ENCODE results near the gene GLRX. TPM values are rescaled to one million over a fixed set of nuclear protein-coding genes. Genes with fewer than 3 reads are reported as not detected.

Gene GLRX
- total RNA-seq, 1 donor from 2014 or later: 60.2 TPM

DNA sequence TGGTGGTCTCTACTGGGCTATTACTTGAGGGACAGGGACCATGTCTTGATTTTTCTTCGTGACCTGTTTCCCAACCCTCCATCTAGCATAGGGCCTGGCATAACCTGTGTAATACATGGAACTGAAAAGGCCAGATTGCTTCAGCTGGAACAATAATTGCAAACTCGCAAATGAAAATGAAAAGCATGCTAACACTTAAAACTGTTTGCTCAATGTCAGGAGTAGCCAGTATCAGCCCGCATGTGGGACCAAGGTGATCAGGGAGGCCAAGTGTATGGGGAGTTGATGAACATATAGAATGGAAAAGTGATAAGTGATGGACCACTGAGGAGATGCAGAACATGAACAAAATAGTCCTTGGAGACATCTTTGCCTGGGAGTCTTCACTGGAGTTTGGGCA, 25.2 kb downstream of the GLRX start:
- no peaks in the 10 kb centered on the region for H3K27me3 Mint-ChIP-seq
- intact Hi-C loops (cut with micrococcal nuclease): no loop called here
- no peaks in the 10 kb centered on the region for H3K4me1 Mint-ChIP-seq
- no peak overlapping the region for H3K27ac Mint-ChIP-seq
- H3K4me3 Mint-ChIP-seq: no peak overlapping the region
- H3K9me3 Mint-ChIP-seq: no peaks in the 10 kb centered on the region
- ATAC-seq (ENCODE audit: low read depth) (no peak), DNase-seq (no peak)
- H3K36me3 Mint-ChIP-seq (ENCODE audit: low read depth): no peaks in the 10 kb centered on the region
- TF ChIP-seq, protein P1, sequence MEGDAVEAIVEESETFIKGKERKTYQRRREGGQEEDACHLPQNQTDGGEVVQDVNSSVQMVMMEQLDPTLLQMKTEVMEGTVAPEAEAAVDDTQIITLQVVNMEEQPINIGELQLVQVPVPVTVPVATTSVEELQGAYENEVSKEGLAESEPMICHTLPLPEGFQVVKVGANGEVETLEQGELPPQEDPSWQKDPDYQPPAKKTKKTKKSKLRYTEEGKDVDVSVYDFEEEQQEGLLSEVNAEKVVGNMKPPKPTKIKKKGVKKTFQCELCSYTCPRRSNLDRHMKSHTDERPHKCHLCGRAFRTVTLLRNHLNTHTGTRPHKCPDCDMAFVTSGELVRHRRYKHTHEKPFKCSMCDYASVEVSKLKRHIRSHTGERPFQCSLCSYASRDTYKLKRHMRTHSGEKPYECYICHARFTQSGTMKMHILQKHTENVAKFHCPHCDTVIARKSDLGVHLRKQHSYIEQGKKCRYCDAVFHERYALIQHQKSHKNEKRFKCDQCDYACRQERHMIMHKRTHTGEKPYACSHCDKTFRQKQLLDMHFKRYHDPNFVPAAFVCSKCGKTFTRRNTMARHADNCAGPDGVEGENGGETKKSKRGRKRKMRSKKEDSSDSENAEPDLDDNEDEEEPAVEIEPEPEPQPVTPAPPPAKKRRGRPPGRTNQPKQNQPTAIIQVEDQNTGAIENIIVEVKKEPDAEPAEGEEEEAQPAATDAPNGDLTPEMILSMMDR (IDR thresholded peaks at IDR 0.05): no peak
- CTCF ChIA-PET: interaction anchor here (2.4 kb wide), 1 partner anchor 16 kb away, joined by 15 read pairs; no protein-coding TSS in a partner anchor
- POLR2A ChIA-PET: no interaction called here

DNA sequence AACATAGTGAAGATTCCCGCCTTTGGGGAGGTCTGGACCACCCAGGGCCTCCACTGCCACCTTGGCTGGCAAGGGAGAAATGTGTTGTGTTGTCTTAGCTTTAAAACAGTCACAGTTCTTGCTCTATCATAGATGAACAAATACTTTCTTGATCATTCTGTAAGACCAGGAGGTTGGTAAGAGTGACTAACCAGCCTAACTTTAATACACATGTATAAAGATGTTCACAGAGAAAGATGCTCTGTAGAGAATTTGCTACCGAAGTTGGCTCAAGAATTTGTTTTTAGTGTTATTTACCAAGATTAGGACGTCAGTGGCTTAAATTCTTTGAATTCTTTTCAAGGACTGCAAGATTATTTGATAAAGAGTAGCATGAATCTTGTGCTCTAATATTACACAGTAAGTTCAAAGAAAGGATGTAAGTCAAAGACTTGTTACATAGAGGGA, 28.4 kb downstream of the GLRX start:
- no peaks in the 10 kb centered on the region for H3K36me3 Mint-ChIP-seq (ENCODE audit: low read depth)
- TF ChIP-seq, protein P1 (IDR thresholded peaks at IDR 0.05): no peak
- CTCF ChIA-PET: interaction anchor here (2.3 kb wide), 1 partner anchor 12 kb away, joined by 14 read pairs; no protein-coding TSS in a partner anchor
- H3K27ac Mint-ChIP-seq: no peak overlapping the region
- no peaks in the 10 kb centered on the region for H3K27me3 Mint-ChIP-seq
- peaks cover 5% of the 10 kb centered on the region for H3K4me1 Mint-ChIP-seq
- POLR2A ChIA-PET: no interaction called here
- intact Hi-C loops (cut with micrococcal nuclease): no loop called here
- ATAC-seq (ENCODE audit: low read depth) (no peak), DNase-seq (no peak)
- no peaks in the 10 kb centered on the region for H3K9me3 Mint-ChIP-seq
- H3K4me3 Mint-ChIP-seq: no peak overlapping the region

DNA sequence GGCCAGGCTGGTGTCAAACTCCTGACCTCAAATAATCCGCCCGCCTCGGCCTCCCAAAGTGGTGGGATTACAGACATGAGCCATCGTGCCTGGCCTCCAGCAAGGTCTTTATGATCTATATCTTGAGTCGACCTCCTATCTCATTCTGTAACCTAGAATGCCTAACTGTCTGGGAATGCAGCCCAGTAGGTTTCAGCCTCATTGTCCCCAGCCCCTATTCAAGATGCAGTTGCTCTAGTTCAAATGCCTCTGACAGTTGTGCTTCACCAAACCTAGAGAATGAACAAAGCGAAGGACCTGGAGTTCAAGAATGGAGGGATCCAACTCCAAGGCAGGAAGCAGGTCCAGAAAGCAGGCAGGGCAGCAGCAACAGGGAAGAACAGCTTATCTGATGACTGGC, 30.8 kb downstream of the GLRX start:
- no peak for ATAC-seq (ENCODE audit: low read depth)
- intact Hi-C loops (cut with micrococcal nuclease): no loop called here
- Mint-ChIP-seq H3K27ac (no peak overlapping the region), H3K27me3 (no peaks in the 10 kb centered on the region), H3K9me3 (no peaks in the 10 kb centered on the region), H3K36me3 (ENCODE audit: low read depth) (no peaks in the 10 kb centered on the region), H3K4me3 (no peak overlapping the region), H3K4me1 (peaks cover 5% of the 10 kb centered on the region)
- CTCF ChIA-PET: interaction anchor here (0.9 to 2.3 kb wide), 4 partner anchors 10 to 161 kb away, joined by 4 to 14 read pairs (median 4); no protein-coding TSS in a partner anchor
- POLR2A ChIA-PET: interaction anchor here (0.6 to 1.0 kb wide), 2 partner anchors 14 to 16 kb away, joined by 4 to 5 read pairs; no protein-coding TSS in a partner anchor
- no peak for DNase-seq
- TF ChIP-seq, protein P1 (IDR thresholded peaks at IDR 0.05): no peak

DNA sequence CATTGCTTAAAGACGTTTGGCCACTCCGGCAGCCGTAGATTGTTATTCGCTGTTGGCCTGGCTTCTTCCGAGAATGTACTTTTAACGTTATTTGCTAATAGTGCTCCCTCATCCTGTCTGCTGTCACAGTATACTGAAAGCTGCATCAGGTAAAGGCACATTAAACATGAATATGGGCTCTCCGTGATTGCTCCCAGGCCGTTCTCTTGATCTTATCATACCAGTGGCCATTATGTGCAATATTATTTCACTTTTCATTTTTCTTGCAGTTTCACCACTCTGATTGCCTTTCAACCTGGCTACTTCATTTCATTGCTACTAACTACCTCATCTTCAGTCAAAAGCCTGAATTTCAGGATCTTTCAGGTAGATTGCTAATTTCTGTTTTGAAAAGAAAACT, 34.0 kb downstream of the GLRX start:
- no peaks in the 10 kb centered on the region for H3K9me3 Mint-ChIP-seq
- H3K27ac Mint-ChIP-seq: no peak overlapping the region
- DNase-seq (no peak), ATAC-seq (ENCODE audit: low read depth) (no peak)
- ChIA-PET CTCF (no interaction called here), POLR2A (interaction anchor here (0.6 kb wide), 1 partner anchor 1281 kb away, joined by 7 read pairs; no protein-coding TSS in a partner anchor)
- H3K4me1 Mint-ChIP-seq: peaks cover 5% of the 10 kb centered on the region
- TF ChIP-seq, protein P1 (IDR thresholded peaks at IDR 0.05): no peak
- H3K27me3 Mint-ChIP-seq: no peaks in the 10 kb centered on the region
- no peak overlapping the region for H3K4me3 Mint-ChIP-seq
- no peaks in the 10 kb centered on the region for H3K36me3 Mint-ChIP-seq (ENCODE audit: low read depth)
- intact Hi-C loops (cut with micrococcal nuclease): loop anchor here (10.0 kb wide), 1 partner anchor 816 kb away; no protein-coding TSS in a partner anchor

DNA sequence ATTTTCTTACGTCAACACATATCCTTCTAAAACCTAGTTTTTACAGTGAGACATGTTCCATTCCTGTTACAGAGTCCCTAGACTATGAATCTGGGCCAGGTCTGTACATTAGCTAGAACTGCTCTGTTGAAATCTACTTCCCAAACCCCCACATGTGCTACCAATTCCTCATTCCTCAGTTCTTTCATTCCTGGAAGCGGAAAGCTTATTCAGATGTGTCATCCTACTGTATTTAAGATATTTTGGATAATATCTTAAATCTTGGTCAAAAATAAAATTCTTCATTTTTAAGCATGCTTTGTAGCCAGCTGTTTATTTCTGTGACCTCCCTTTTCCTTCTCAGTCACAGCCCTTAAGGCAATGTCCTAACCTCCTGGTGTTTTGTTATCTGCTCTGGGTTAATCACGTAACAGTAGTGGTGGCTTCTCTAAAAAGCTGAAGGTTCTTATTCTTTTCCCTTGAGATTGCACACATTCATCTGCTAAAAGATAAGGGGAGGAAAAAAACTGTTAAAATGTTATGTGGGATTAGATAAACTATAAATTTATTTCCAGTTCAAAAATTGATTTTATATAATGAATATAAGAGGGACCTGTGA, 35.6 kb downstream of the GLRX start:
- TF ChIP-seq, protein P1 (IDR thresholded peaks at IDR 0.05): no peak
- no peaks in the 10 kb centered on the region for H3K27me3 Mint-ChIP-seq
- ChIA-PET POLR2A (no interaction called here), CTCF (interaction anchor here (1.8 to 7.0 kb wide), 2 partner anchors 35 to 55 kb away, joined by 5 to 389 read pairs; partner anchors contain the start of gene GLRX)
- peaks cover 5% of the 10 kb centered on the region for H3K4me1 Mint-ChIP-seq
- ATAC-seq (ENCODE audit: low read depth): no peak
- H3K36me3 Mint-ChIP-seq (ENCODE audit: low read depth): no peaks in the 10 kb centered on the region
- no peak overlapping the region for H3K27ac Mint-ChIP-seq
- DNase-seq: no peak
- no peaks in the 10 kb centered on the region for H3K9me3 Mint-ChIP-seq
- no peak overlapping the region for H3K4me3 Mint-ChIP-seq
- intact Hi-C loops (cut with micrococcal nuclease): loop anchor here (10.0 kb wide), 1 partner anchor 818 kb away; no protein-coding TSS in a partner anchor
